LNCAP (cell line): Measurements from ENCODE around the gene B9D1.

ENCODE experiments used
- TF ChIP-seq, protein P1 (sequence below): fragments of 450-650 bp; IDR thresholded peaks from 2 replicates; pipeline ENCODE4 v1.5.1; 2017; ENCODE audit warnings: mild to moderate bottlenecking

B9D1 gene

DNA sequence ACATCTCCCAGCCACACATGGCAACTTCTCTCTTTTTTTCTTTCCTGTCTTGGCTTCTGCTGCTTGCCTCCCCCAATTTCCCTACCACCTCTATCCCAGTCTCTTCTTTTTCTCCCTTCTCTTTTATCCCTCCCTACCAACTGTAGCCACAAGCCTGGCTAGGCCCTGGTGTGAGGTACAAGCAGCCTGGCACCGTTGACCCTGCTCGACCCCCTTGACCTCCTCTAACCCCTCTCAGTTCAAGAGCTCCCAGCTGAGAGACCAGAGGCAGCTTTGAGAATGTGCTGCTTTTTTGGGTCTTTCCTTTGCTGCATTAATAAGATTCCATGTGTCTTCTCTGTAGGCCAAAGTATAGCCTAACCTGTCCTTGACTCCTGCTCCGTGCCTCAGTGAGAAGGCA is 32.3 kb downstream of the B9D1 start:
- TF ChIP-seq, protein P1, sequence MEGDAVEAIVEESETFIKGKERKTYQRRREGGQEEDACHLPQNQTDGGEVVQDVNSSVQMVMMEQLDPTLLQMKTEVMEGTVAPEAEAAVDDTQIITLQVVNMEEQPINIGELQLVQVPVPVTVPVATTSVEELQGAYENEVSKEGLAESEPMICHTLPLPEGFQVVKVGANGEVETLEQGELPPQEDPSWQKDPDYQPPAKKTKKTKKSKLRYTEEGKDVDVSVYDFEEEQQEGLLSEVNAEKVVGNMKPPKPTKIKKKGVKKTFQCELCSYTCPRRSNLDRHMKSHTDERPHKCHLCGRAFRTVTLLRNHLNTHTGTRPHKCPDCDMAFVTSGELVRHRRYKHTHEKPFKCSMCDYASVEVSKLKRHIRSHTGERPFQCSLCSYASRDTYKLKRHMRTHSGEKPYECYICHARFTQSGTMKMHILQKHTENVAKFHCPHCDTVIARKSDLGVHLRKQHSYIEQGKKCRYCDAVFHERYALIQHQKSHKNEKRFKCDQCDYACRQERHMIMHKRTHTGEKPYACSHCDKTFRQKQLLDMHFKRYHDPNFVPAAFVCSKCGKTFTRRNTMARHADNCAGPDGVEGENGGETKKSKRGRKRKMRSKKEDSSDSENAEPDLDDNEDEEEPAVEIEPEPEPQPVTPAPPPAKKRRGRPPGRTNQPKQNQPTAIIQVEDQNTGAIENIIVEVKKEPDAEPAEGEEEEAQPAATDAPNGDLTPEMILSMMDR = no peak

DNA sequence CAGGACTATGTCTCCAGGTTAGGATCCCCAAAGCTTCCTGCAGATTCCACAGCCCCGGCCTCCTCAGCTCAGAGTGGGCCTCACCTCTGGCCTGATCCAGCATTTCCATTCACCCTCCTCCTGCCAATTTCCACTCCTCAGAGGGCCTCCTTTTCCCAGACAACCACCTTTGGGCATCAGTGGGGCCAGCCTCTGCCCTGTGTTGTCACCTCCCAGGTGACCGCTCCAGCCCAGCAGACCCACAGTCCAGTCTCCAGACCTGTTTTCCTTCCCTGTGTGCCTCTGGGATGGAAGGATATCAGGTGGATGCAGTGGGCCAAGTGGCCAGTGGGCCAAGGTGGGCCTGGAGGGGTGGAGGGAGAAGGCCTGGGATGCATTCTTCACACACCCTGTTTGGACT is 32.7 kb downstream of the B9D1 start:
- TF ChIP-seq, protein P1 = no peak

DNA sequence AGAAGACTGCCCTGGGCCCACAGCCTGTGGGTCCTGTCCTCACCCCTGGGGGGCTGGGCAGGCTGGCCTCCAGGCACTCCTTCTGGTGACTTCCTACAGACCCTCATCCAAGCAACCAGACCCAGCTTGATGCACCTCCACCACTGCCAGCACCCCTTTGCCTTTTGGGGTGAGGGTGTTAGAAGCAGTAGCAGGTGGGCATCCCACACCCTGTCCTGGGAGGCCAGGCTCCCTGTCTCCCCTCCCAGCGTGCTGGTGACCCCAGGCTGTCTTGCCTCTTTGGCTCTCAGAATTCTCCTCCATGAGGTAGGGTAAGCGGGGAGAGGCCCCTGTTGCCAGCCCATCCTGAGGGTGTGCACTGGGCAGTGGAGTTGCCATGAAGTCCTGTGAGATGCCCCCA is 33.4 kb downstream of the B9D1 start:
- TF ChIP-seq, protein P1 = no peak

DNA sequence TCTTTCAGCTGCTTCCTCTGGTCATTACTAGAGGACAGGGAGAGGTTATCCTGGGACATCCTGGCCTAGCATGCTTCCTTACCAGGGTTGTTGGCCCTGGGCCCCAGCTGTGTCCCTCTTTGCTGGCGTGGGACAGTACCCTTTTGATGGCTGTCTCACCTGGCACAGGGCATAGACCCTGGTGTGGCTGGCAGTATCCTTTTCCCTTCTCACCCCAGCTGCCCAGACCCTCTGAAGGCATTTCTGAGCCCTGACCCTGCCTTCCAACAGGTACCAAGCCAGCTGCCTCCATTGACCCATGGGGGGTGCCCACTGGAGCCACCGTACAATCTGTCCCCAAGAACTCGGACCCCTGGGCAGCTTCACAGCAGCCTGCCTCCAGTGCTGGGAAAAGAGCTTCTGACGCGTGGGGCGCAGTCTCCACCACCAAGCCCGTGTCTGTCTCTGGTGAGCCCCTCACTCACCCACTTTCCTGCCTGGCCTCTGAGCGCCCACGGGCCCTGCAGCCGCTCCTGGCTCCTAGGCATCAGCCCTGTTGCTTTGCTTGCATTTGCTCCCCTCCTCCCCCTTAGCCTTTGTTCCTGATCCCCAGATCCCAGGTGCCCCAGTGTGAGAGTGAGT is 34.0 kb downstream of the B9D1 start:
- TF ChIP-seq, protein P1 = no peak

DNA sequence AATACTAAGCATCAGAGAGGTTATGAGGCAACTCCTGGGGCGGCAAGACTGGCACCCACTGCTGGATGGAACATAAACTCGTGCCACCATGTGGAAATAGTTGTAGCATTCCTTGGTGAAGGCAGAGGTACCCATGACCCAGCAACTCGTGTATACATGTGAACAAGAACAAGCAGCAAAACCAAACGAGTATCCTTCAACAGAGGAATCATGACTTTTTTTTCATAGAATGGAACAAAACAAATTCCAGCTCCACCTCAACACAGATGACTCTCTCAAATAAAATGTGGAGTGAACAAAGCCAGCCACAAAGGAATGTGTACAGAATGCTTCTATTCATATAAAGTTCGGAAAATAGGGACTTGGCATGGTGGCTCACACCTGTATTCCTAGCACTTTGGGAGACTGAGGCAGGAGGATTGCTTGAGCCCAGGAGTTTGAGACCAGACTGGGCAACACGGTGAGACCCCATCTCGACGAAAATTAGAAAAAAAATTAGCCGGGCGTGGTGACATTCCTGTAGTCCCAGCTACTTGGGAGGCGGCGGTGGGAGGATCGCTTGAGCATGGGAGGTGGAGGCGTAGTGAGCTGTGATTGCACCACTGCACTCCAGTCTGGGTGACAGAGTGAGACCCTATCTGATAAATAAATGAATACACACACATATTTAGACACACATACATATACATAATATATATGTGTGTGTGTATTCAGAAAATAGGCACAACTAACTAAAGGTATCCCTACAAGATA is 35.3 kb downstream of the B9D1 start:
- TF ChIP-seq, protein P1 = no peak

DNA sequence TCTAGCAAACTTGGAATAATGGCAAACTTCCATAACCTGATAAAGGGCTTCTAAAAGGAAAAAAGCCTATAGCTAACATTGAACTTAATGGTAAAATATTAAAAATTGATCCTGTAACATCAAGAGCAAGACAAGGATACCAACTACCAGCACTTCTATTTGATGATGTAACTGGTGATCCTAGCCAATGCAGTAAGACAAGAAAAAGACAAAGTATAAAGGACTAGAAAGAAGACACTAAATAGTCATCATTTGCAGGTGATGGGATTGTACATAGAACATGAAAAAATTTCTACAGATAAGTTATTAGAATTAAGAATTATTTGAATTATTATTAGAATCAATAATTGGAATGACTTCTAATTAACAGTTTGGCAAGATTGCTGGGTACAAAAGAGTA is 37.0 kb downstream of the B9D1 start:
- TF ChIP-seq, protein P1 = no peak

DNA sequence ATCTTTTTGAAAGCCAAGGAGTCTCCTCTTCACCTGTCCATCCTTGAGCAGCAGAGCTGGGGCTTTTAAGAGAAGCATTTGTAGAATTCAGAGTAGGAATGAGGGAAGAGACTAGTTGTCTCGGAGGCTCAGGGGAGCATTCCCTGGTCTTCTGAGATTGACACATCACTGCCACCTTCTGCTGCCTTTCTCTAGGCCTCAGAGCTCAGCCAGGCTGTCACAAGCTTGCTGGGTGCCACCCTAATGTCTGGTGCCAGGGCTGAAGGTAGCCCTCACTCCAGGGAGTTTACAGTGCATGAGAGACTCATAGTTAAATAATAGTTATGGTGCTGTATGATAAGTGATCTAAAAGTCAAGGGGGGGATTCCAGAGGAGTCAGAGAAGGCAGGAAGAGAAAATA is 39.7 kb downstream of the B9D1 start:
- TF ChIP-seq, protein P1 = no peak
